HepG2 (cell line): ENCODE data around the gene BUD23. TPM values are rescaled to one million over a fixed set of nuclear protein-coding genes. Genes with fewer than 3 reads are reported as not detected.

ENCODE experiments used
- ATAC-seq: fragments of 200-7000 bp; cut with Tn5 transposase; 3 replicates; pipeline ENCODE4 v1.9.1; 2020; ENCODE audit warnings: mild to moderate bottlenecking, moderate library complexity
- BruUV-seq: library from RNA; stranded (reverse); fragments of 400-500 nt; replicated peaks from 2 replicates; lab custom pipeline; 2021; lab: Mats Ljungman, UMichigan
- CTCF ChIA-PET: fragments of 300-600 bp; formaldehyde crosslinking; extraction: SDS; loops from one replicate; lab custom pipeline; 2021; ENCODE audit warnings: low total read pairs, inconsistent platforms, low intra/inter-chr PET ratio; lab: Yijun Ruan, JAX
- POLR2A ChIA-PET: fragments of 350-600 bp; sonication (Branson Sonifier 250); formaldehyde crosslinking; loops from one replicate; lab custom pipeline; 2020; ENCODE audit warnings: antibody characterized with exemption, inconsistent platforms; lab: Yijun Ruan, JAX
- DNase-seq: peaks from one replicate; pipeline ENCODE4 v3.0.0-alpha.2; 2015; ENCODE audit warnings: low spot score
- FAIRE-seq: peaks from 3 replicates; lab custom pipeline; 2011; peaks lifted over from hg19 to GRCh38; lab: Jason Lieb, UNC
- H2AFZ ChIP-seq: one replicate; pipeline ENCODE4 v1.6.1; 2011; ENCODE audit warnings: low read length, inconsistent platforms
- H3K27ac ChIP-seq: fragments of 300-600 bp; 3 replicates; pipeline ENCODE4 v1.8.0; 2011; ENCODE audit warnings: mixed run types, mild to moderate bottlenecking, mixed read lengths, low read length, inconsistent platforms; ENCODE audit not compliant: insufficient read depth; ENCODE audit errors: extremely low read length
- H3K27me3 ChIP-seq, 2 experiments: fragments of 200-600 bp in 1 of 2; 2 replicates in 1 of 2; 3 replicates in 1 of 2; pipeline versions ENCODE4 v1.6.0 to v1.8.0; 2011; ENCODE audit warnings: low read length in 2 of 2, mild to moderate bottlenecking in 2 of 2, moderate library complexity in 2 of 2, inconsistent platforms in 1 of 2; ENCODE audit not compliant: insufficient read depth in 2 of 2, control insufficient read depth in 1 of 2
- H3K36me3 ChIP-seq, 2 experiments: fragments of 200-600 bp in 1 of 2; replicated peaks in 1 of 2; 2 replicates in 1 of 2; 3 replicates in 1 of 2; pipeline versions ENCODE4 v1.5.1 to v1.8.0; 2011; ENCODE audit warnings: low read length in 2 of 2, inconsistent platforms in 1 of 2; ENCODE audit not compliant: insufficient read depth in 2 of 2, control insufficient read depth in 1 of 2
- H3K4me1 ChIP-seq: 2 replicates; pipeline ENCODE4 v1.5.1; 2012; ENCODE audit warnings: low read length, inconsistent platforms; ENCODE audit not compliant: insufficient read depth
- H3K4me2 ChIP-seq: 2 replicates; pipeline ENCODE4 v1.6.0; 2011; ENCODE audit warnings: low read depth, low read length, inconsistent platforms
- H3K4me3 ChIP-seq, 3 experiments: fragments of 200-600 bp in 1 of 3; sonication (generic), shearing (Covaris generic) in 1 of 3; replicated peaks in 1 of 3; 2 replicates each; pipeline ENCODE4 v1.5.1; 2011 to 2016; ENCODE audit warnings: low read length in 3 of 3, inconsistent platforms in 2 of 3, low read depth in 2 of 3, mild to moderate bottlenecking in 2 of 3, control low read depth in 1 of 3, mixed read lengths in 1 of 3; ENCODE audit not compliant: insufficient read depth in 1 of 3
- H3K79me2 ChIP-seq: one replicate; pipeline ENCODE4 v1.6.1; 2011; ENCODE audit warnings: low read length, inconsistent platforms; ENCODE audit not compliant: insufficient read depth
- H3K9ac ChIP-seq: 2 replicates; pipeline ENCODE4 v1.6.0; 2011; ENCODE audit warnings: mild to moderate bottlenecking, low read depth, low read length, inconsistent platforms; ENCODE audit not compliant: insufficient read depth
- H3K9me3 ChIP-seq: 2 replicates; pipeline ENCODE4 v1.5.1; 2012; ENCODE audit warnings: mild to moderate bottlenecking, low read length
- H4K20me1 ChIP-seq: 2 replicates; pipeline ENCODE4 v1.6.0; 2011; ENCODE audit warnings: inconsistent platforms, mild to moderate bottlenecking, low read length, moderate library complexity; ENCODE audit not compliant: insufficient read depth
- CHD4 ChIP-seq: fragments of 200-600 bp; sonication (generic); IDR thresholded peaks from 2 replicates; pipeline ENCODE4 v1.7.0; 2017; ENCODE audit warnings: mild to moderate bottlenecking, low read length, borderline replicate concordance
- DR1 ChIP-seq: sonication (generic); formaldehyde crosslinking; IDR thresholded peaks from 2 replicates; pipeline ENCODE4 v1.8.0; 2021; ENCODE audit warnings: mild to moderate bottlenecking, missing genetic modification reagents, inconsistent platforms
- ESRRA ChIP-seq: sonication (generic); formaldehyde crosslinking; IDR thresholded peaks from 2 replicates; pipeline ENCODE4 v1.5.1; 2020; ENCODE audit warnings: mild to moderate bottlenecking, low read depth, missing genetic modification reagents
- FIP1L1 ChIP-seq: fragments of 200-400 bp; formaldehyde crosslinking; IDR thresholded peaks from 2 replicates; pipeline ENCODE4 v1.6.1; 2018; ENCODE audit warnings: low read depth, mild to moderate bottlenecking, low read length, moderate library complexity, borderline replicate concordance; ENCODE audit not compliant: insufficient read depth
- JUN ChIP-seq: sonication (generic); formaldehyde crosslinking; IDR thresholded peaks from 2 replicates; pipeline ENCODE4 v1.4.0; 2020; ENCODE audit warnings: mild to moderate bottlenecking, missing genetic modification reagents
- SNAI1 ChIP-seq: sonication (generic); formaldehyde crosslinking; IDR thresholded peaks from 2 replicates; pipeline ENCODE4 v1.5.0; 2020; ENCODE audit warnings: mild to moderate bottlenecking, missing genetic modification reagents, borderline replicate concordance
- ZFP41 ChIP-seq: sonication (generic); formaldehyde crosslinking; IDR thresholded peaks from 2 replicates; pipeline ENCODE4 v1.4.0; 2020; ENCODE audit warnings: mild to moderate bottlenecking, missing genetic modification reagents, borderline replicate concordance
- ZFP91 ChIP-seq: sonication (generic); formaldehyde crosslinking; IDR thresholded peaks from 2 replicates; pipeline ENCODE4 v1.9.0; 2022; ENCODE audit warnings: missing genetic modification reagents, mild to moderate bottlenecking, borderline replicate concordance
- ZNF121 ChIP-seq: sonication (generic); formaldehyde crosslinking; IDR thresholded peaks from 2 replicates; pipeline ENCODE4 v1.5.0; 2020; ENCODE audit warnings: mild to moderate bottlenecking, missing genetic modification reagents
- ZNF234 ChIP-seq: sonication (generic); formaldehyde crosslinking; conservative IDR thresholded peaks from 2 replicates; pipeline ENCODE4 v1.5.1; 2020; ENCODE audit warnings: mild to moderate bottlenecking, missing genetic modification reagents
- ZNF337 ChIP-seq: sonication (generic); formaldehyde crosslinking; IDR thresholded peaks from 2 replicates; pipeline ENCODE4 v1.5.1; 2020; ENCODE audit warnings: missing genetic modification reagents, low read depth, mild to moderate bottlenecking, borderline replicate concordance
- ZNF431 ChIP-seq: sonication (generic); formaldehyde crosslinking; IDR thresholded peaks from 2 replicates; pipeline ENCODE4 v1.9.0; 2022; ENCODE audit warnings: missing genetic modification reagents, low read depth, mild to moderate bottlenecking, borderline replicate concordance
- ZNF460 ChIP-seq: sonication (generic); formaldehyde crosslinking; IDR thresholded peaks from 2 replicates; pipeline ENCODE4 v1.5.1; 2020; ENCODE audit warnings: missing genetic modification reagents, mild to moderate bottlenecking, borderline replicate concordance
- ZNF510 ChIP-seq: sonication (generic); formaldehyde crosslinking; IDR thresholded peaks from 2 replicates; pipeline ENCODE4 v1.4.0; 2020; ENCODE audit warnings: low read depth, mild to moderate bottlenecking, missing genetic modification reagents
- ZNF629 ChIP-seq: sonication (generic); formaldehyde crosslinking; conservative IDR thresholded peaks from 2 replicates; pipeline ENCODE4 v1.5.0; 2020; ENCODE audit warnings: missing genetic modification reagents
- ZNF761 ChIP-seq: sonication (generic); formaldehyde crosslinking; conservative IDR thresholded peaks from 2 replicates; pipeline ENCODE4 v1.4.0; 2020; ENCODE audit warnings: mild to moderate bottlenecking, missing genetic modification reagents
- WGBS: methylation state at CpG from one replicate; pipeline ENCODE4 v1.1.6; 2017; ENCODE audit warnings: low lambda C conversion rate; 5-methylcytosine and 5-hydroxymethylcytosine counted together
- in situ Hi-C: cut with HindIII; loops from 2 replicates; pipeline ENCODE4 v1.10.0; 2017; ENCODE audit warnings: low pct_unique_long_range_greater_than_20kb; ENCODE audit not compliant: extremely low pct_ligation_motif_present
- intact Hi-C: fragments of 100-400 bp; cut with micrococcal nuclease; formaldehyde crosslinking; loops from one replicate; pipeline ENCODE4 v1.10.0; 2022; ENCODE audit not compliant: unreplicated experiment
- polyA plus RNA-seq, 8 experiments: library from polyadenylated mRNA; depleted of rRNA in 3 of 8; stranded (reverse) in 7 of 8; unstranded in 1 of 8; fragments of >200 nt; fragmentation: Illumina TruSeq in 4 of 8; extraction: Trizol in 4 of 8; gene quantifications; 2 replicates each; pipeline versions ENCODE4 v1.2.1 to v1.2.3, GENCODE V29; 2011 to 2016; ENCODE audit warnings: low read depth in 4 of 8, missing spikeins in 1 of 8, mixed read lengths in 1 of 8; ENCODE audit not compliant: insufficient read depth in 1 of 8
- total RNA-seq, 5 experiments: library from RNA; depleted of rRNA; stranded (reverse); fragments of >200 nt; fragmentation: Illumina TruSeq; extraction: Trizol; gene quantifications; 2 replicates each; pipeline ENCODE4 v1.2.3, GENCODE V29; 2016; ENCODE audit warnings: low read depth in 1 of 5

BUD23 gene
- total and polyA plus RNA-seq, 2 of the 13 experiments (the other 11 are each of a cell fraction or from before 2014, with no cell fraction given): 47.5 to 54.5 TPM

GRCh38 chr7:73690646-73691045 is 7.2 kb downstream of the BUD23 start:
- Histone ChIP-seq H3K4me2 (no peak overlapping the region), H3K9me3 (no peaks in the 10 kb centered on the region), H2AFZ (no peak overlapping the region), H3K79me2 (peaks cover 9% of the 10 kb centered on the region), H3K9ac (no peak overlapping the region), H3K4me1 (no peaks in the 10 kb centered on the region), H4K20me1 (no peaks in the 10 kb centered on the region), H3K4me3 (no peak overlapping the region), H3K27me3 (no peaks in the 10 kb centered on the region), H3K36me3 (peaks cover 36 to 85% of the 10 kb centered on the region in 2 experiments), H3K27ac (no peak overlapping the region)
- CTCF ChIA-PET: no interaction called here
- BruUV-seq: no TSS peak
- in situ Hi-C loops (no loop called here), intact Hi-C loops (no loop called here)
- ATAC-seq (no peak), FAIRE-seq (no peak), DNase-seq (no peak)
- POLR2A ChIA-PET: no interaction called here
- TF ChIP-seq ZNF121 (CRISPR knock-in tag): peak; percentile 37; the same call in 1 of the 2 replicates
- TF ChIP-seq ZNF460 (CRISPR knock-in tag): no peak
- no peak for TF ChIP-seq CHD4
- WGBS: 95% methylated on average over 7 of the region's 7 CpGs

- peaks cover 15% of the 10 kb centered on the region for H3K4me1 ChIP-seq
- POLR2A ChIA-PET: interaction anchor here (0.8 to 1.6 kb wide), 3 partner anchors 13 to 72 kb away, joined by 3 to 5 read pairs (median 3); partner anchors contain the start of genes BUD23, DNAJC30 and MLXIPL
Observed at GRCh38 chr7:73696372-73696771, 13.0 kb downstream of the BUD23 start.

More at GRCh38 chr7:73696372-73696771, 13.0 kb downstream of the BUD23 start:
- no peak overlapping the region for H3K9ac ChIP-seq
- H2AFZ ChIP-seq: no peak overlapping the region
- H4K20me1 ChIP-seq: no peaks in the 10 kb centered on the region
- no peak for TF ChIP-seq ZNF431 (CRISPR knock-in tag)
- no peak for TF ChIP-seq DR1 (CRISPR knock-in tag)
- TF ChIP-seq ESRRA (CRISPR knock-in tag): no peak
- TF ChIP-seq ZNF234: no peak
- TF ChIP-seq ZNF337: no peak
- TF ChIP-seq SNAI1 (CRISPR knock-in tag): no peak
- TF ChIP-seq ZNF629: no peak
- no peak for TF ChIP-seq ZFP41 (CRISPR knock-in tag)
- TF ChIP-seq ZNF510: no peak
- no peak for TF ChIP-seq FIP1L1
- TF ChIP-seq JUN (CRISPR knock-in tag): no peak
- no peak for TF ChIP-seq ZNF761 (CRISPR knock-in tag)
- TF ChIP-seq ZFP91: no peak
- H3K27ac ChIP-seq: no peak overlapping the region
- no peaks in the 10 kb centered on the region for H3K27me3 ChIP-seq
- 97% methylated on average over 4 of the region's 4 CpGs for WGBS
- BruUV-seq: no TSS peak
- no peaks in the 10 kb centered on the region for H3K79me2 ChIP-seq
- H3K4me3 ChIP-seq: no peak overlapping the region
- no peak for ATAC-seq
- in situ Hi-C loops (no loop called here), intact Hi-C loops (no loop called here)
- H3K4me2 ChIP-seq: no peak overlapping the region
- H3K9me3 ChIP-seq: no peaks in the 10 kb centered on the region
- CTCF ChIA-PET: no interaction called here
- H3K36me3 ChIP-seq: peaks cover 22 to 75% of the 10 kb centered on the region in 2 experiments
- DNase-seq: no peak
- FAIRE-seq: no peak
